Hematopoietic multipotent progenitor cell treated with erythropoietin and hydrocortisone succinate and interleukin-3 and kit ligand, for 6 days (in vitro differentiated cells): Measurements from ENCODE around the gene LRP1.

ENCODE experiments used
- DNase-seq: peaks from one replicate; pipeline ENCODE4 v3.0.0-alpha.2; 2015

Gene LRP1

DNA sequence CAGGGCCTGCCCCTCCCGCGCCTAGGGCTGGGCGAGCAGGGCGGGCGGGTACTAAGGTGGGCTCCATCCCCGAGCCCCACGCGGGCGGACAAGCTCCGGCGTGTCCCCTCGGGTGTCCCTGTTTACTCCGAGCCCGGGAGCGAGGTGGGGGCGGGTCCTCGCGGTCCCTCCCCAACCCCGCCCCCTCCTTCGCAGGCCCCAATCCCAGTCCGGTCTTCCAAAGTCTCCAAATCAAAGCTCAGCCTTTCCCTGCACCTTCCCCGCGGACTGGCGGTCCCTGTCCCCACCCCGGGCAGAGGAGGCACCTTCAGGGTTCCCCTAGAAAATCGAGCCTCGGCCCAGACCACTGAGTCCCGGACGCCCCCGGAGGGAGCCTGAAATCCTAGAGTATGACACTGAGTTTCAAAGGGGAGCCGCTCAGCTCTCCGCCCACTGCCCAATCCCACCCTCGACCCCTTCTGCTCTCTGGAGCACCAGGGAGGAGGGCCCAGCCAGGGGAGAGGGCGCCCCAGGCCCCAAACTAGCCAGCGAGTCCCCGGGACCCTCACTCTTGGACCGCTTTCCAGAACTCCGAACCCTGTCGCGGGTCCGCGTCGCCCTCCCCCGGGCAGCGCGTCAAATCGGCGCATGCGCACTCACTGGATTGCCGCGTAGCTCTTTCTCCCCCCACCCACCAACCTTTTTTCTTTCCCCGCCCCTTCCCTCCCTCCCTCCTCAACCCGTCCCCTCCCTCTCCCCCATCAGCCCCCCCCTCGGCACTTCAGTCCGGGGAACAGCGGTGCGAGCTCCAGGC, at the start of gene LRP1:
TSS of gene LRP1 (plus strand) at position 758 of the 793 bp plus-strand sequence. CDS start 482 bp downstream, outside the sequence.
- DNase-seq: peak; percentile 74

DNA sequence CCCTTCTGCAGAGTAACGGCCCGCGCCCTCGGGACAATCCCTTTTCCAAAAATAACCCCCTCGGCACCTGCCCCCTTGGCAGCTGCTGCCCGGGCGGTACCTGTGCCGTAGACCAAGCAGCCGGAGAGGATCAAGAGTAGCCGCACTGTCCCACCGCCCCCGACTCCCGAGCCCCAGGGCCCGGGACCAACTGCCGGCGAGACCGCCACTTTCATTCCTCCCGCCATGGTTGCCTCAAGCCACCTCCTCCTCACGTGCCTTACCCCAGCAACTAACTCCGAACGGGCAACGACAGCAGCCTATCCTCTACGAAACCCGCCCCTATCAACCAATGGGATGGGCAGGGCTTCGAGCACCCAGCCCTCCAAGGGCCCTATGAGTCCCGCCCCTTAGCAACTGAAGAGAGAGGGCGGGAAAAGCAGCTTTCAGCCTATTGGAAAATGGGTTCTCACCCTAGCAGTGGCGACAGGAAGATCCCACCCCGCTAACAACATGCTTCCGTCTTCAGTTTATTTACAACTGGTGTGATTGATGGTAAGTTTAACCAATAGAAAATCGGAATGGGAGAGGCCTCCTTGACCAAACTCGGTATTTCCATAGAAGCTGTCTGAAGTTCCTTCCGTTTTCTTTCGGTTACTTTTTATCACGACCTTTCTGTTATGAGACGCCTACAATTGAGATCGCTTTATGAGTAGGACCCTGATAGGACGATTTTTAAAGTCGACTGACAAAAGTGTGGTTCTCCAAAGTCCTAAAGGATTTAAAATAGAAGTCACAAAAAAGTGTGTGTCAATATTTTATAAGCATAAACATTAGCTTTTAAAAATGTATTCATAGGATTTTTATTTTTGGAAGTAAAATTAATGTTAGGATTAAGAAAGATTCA, 49.5 kb upstream of the LRP1 start, which contains the start of gene NEMP1:
TSS of gene NEMP1 (minus strand) at position 273 of the 886 bp plus-strand sequence. CDS start at position 227, 46 bp downstream.
- DNase-seq: peak; percentile 100

DNA sequence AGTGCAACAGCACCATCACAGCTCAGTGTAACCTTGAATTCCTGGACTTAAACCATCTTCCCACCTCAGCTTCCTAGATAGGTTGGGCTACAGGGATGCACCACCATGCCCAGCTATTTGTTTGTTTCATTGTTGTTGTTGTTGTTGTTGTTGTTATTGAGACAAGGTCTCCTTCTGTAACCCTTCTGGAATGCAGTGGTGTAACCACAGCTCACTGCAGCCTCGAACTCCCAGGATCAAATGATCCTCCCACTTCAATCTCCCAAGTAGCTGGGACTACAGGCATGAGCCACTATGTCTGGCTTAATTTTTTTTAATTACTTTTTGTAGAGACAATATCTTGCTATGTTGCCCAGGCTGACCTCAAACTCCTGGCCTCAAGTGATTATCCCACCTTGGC, 48.5 kb upstream of the LRP1 start:
- DNase-seq: no peak

- DNase-seq: no peak
Measured at GRCh38 chr12:57080855-57081254, 47.4 kb upstream of the LRP1 start.

- DNase-seq: peak; percentile 74
Measured at GRCh38 chr12:57085999-57086492, 42.2 kb upstream of the LRP1 start.

DNA sequence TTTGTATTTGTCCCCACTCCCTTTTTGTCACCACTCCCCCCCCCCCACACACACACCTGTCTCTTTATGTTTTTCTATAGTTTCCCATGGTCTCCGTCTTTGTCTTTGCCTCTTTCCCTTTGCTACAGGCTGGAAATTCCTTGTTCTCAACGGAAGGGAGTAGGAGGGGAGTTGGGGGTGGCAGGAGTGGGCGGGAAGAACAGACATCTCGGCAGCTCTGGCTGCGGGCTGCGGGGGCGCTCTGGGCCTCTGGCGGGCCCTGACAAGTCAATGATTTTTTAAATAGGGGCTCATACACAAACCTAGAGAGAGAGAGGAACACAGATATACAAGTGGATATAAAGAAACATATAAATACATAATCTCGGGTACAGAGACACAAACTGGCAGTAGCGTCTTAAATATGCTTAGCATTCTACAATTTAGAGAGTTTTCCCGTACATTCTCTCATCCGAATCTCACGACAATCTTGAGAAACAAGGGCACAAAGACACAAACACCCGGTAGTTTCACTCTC, 41.7 kb upstream of the LRP1 start:
- DNase-seq: peak; percentile 73

DNA sequence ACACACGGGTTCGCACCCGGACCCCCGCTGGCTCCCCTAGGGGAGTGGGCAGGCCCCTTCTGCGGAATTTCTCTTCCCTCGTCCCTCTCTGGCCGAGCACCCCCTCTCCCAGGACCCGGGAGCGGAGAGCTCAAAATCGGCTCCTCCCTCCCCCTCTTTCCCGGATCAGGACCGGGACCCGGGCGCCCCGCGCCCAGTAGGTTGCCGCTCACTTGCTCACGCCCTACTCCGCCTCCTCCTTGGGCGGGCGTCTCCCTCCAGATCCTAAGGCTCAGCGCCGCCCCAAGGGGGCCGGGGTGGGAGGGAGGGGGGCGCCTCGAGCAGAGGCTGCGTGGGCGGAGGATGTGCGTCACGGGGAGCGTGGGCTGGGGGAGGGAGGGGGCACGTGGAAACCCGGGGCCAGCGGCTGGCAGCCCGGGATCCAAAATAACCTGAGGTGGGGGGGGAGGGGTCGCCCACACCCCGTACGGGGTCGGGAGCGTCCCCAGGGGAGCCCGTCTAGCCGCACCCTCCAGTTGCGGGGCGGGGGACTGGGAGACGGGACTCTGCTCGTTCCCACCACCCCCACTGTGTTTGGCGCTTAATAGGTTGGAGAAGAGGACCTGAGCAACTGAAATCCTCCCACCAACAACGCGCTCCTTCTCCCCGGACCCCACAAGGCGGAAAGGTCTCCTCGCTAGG, 41.1 kb upstream of the LRP1 start:
- peak; percentile 92 for DNase-seq

DNA sequence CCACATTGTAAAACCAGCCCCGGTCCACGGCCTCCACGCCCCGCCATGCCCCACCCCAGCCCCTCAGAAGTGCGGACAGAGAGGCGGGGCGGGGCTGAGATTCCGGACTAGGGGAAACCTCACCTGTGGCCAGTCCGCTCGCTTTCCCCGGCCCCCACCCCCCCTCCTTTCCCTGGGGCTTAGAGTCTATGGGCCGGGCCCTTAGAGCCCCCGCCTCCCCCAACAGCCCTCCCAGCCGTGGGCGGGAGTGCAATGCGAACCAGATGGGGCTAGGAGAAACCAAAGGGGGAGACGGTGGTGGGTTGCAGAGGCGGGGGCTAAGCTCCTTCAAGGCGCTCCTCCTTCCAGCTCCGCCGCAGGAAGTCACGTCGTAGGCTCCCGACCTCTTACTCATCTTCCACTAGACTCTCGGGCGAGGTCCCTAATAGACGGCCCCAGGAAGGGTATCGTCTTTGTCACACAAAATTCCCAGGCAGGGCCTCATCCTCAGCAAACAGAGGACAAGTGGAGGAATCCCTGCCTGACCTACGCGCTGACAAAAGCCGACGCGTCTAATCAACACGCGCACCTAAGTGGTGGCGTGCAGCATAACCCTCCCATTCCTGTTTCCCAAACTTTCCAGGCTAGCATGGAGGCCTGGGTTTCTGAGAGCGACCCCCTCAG, 40.5 kb upstream of the LRP1 start:
- DNase-seq: peak; percentile 90

- DNase-seq: peak; percentile 99
Measured at GRCh38 chr12:57088354-57089270, 39.7 kb upstream of the LRP1 start, which contains the start of gene NAB2. NAB2 (plus strand) TSS chr12:57089114; CDS start chr12:57089272, 158 bp downstream.

- peak; percentile 79 for DNase-seq
Measured at GRCh38 chr12:57089271-57090245, 38.7 kb upstream of the LRP1 start.

- DNase-seq: no peak
Measured at GRCh38 chr12:57090490-57090889, 37.8 kb upstream of the LRP1 start.

DNA sequence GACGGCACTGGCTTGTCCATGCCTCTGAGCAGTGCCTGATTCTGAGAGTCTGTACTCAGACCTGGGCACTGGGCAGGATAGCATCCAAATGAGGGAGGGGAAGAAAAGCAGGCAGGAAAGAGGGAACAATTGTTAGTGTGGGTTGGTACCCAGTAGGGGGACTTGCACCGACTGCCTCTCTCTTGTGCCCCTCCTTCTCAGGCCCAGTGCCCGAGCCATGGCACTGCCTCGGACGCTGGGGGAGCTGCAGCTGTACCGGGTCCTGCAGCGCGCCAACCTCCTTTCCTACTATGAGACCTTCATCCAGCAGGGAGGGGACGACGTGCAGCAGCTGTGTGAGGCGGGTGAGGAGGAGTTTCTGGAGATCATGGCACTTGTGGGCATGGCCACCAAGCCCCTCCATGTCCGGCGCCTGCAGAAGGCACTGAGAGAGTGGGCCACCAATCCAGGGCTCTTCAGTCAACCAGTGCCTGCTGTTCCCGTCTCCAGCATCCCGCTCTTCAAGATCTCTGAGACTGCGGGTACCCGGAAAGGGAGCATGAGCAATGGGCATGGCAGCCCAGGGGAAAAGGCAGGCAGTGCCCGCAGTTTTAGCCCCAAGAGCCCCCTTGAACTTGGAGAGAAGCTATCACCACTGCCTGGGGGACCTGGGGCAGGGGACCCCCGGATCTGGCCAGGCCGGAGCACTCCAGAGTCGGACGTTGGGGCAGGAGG, 37.2 kb upstream of the LRP1 start:
- DNase-seq: no peak

- no peak for DNase-seq
Measured at GRCh38 chr12:57091638-57092528, 36.4 kb upstream of the LRP1 start.

- DNase-seq: no peak
Measured at GRCh38 chr12:57092529-57092862, 35.8 kb upstream of the LRP1 start.

DNA sequence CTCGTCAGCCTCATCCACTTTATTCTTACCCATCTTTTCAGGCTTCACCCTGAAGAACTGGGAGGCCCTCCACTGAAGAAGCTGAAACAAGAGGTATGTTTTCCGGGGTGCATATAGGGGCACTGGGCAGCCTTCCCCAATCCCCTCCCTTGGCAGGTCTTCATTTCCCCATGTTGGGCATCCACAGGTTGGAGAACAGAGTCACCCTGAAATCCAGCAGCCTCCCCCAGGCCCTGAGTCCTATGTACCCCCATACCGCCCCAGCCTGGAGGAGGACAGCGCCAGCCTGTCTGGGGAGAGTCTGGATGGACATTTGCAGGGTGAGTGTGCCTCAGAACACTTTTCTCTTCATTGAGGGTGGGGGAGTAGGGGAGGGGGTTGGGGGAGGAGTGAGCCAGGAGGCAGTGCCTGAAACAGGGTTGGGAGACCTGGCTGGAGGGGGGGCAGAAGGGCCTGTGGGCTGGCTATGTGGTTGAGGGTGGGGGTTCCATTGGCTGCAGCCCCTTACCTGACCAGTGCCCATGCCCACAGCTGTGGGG, 35.3 kb upstream of the LRP1 start:
- no peak for DNase-seq

DNA sequence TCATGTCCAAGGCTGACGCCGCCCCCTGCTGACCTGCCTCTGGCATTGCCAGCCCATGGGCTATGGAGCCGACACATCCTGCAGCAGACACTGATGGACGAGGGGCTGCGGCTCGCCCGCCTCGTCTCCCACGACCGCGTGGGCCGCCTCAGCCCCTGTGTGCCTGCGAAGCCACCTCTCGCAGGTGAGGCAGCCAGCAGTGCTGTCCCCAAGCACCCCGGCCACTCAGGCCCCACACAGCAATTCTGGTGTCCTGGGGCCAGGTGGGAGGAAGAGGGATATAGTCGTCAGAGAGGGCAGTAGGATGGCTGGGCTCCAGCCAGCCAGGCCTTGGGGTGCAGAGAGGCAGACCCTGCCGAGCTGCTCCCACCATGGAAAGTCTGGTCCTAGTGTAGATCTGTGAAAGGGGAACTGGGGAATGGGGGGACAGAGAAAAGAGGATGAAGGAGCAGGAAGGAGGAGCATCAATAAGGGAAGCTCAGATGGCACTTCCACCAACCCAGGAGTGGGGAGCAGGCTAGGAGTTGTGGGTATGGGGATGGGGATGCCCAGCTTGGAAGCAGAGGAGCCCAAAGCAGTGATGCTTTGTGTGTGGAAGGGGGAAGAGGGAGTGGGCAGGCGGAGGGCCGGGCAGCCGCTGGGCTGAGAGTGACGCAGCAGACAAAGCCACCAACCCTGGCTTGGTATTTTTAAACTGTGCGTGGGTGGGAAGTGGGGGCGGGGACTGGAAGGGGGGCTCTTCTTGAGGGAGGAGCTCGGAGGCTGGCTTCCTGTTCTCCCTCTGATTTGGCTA, 34.7 kb upstream of the LRP1 start:
- DNase-seq: peak; percentile 80
